D721Med (cell line): ENCODE measurements around the gene ADAMTS17.

ENCODE experiments used
- DNase-seq: peaks from one replicate; pipeline ENCODE4 v3.0.0; 2011; ENCODE audit warnings: low spot score; ENCODE audit not compliant: insufficient read length
- FAIRE-seq: peaks from 2 replicates; lab custom pipeline; 2011; peaks lifted over from hg19 to GRCh38; lab: Jason Lieb, UNC
- CTCF ChIP-seq: IDR thresholded peaks from 2 replicates; pipeline ENCODE4 v1.5.1; 2012; ENCODE audit warnings: mild to moderate bottlenecking, control low read depth; ENCODE audit not compliant: insufficient read depth; ENCODE audit errors: missing control alignments

The ADAMTS17 gene

GRCh38 chr15:100310041-100310405 is 31.8 kb downstream of the ADAMTS17 start:
- DNase-seq, result no peak
- no peak for FAIRE-seq

GRCh38 chr15:100309109-100310040 is 32.4 kb downstream of the ADAMTS17 start:
- DNase-seq, result no peak
- TF ChIP-seq CTCF, result no peak
- no peak for FAIRE-seq

More at GRCh38 chr15:100310041-100310405, 31.8 kb downstream of the ADAMTS17 start:
- no peak for TF ChIP-seq CTCF

GRCh38 chr15:100308608-100309007 is 33.2 kb downstream of the ADAMTS17 start:
- FAIRE-seq, result no peak
- DNase-seq, result no peak
- no peak for TF ChIP-seq CTCF

- DNase-seq, result no peak
- FAIRE-seq, result no peak
- no peak for TF ChIP-seq CTCF
These were observed 33.6 kb downstream of the ADAMTS17 start for GRCh38 chr15:100308213-100308600.

GRCh38 chr15:100307241-100308212 is 34.2 kb downstream of the ADAMTS17 start:
- no peak for TF ChIP-seq CTCF
- FAIRE-seq (no peak), DNase-seq (no peak)

- no peak for TF ChIP-seq CTCF
- FAIRE-seq, result no peak
- DNase-seq, result no peak
These were observed 35.7 kb downstream of the ADAMTS17 start for GRCh38 chr15:100306098-100306497.
